H54 (cell line): Measurements from ENCODE around the gene HTR6.
"Not testable (repeated sequence)": the region's sequence is repeated elsewhere in the genome, so short reads cannot be mapped to it uniquely, and the experiment has no call there.

ENCODE experiments used
- DNase-seq: peaks from one replicate; pipeline ENCODE4 v3.0.0; 2011; ENCODE audit warnings: low spot score, mixed read lengths; ENCODE audit not compliant: insufficient read length
- FAIRE-seq: peaks from 3 replicates; lab custom pipeline; 2011; peaks lifted over from hg19 to GRCh38; lab: Jason Lieb, UNC
- POLR2A ChIP-seq: IDR thresholded peaks from 2 replicates; pipeline ENCODE4 v1.6.1; 2011; ENCODE audit warnings: low read depth, mild to moderate bottlenecking, low read length

The HTR6 gene

DNA sequence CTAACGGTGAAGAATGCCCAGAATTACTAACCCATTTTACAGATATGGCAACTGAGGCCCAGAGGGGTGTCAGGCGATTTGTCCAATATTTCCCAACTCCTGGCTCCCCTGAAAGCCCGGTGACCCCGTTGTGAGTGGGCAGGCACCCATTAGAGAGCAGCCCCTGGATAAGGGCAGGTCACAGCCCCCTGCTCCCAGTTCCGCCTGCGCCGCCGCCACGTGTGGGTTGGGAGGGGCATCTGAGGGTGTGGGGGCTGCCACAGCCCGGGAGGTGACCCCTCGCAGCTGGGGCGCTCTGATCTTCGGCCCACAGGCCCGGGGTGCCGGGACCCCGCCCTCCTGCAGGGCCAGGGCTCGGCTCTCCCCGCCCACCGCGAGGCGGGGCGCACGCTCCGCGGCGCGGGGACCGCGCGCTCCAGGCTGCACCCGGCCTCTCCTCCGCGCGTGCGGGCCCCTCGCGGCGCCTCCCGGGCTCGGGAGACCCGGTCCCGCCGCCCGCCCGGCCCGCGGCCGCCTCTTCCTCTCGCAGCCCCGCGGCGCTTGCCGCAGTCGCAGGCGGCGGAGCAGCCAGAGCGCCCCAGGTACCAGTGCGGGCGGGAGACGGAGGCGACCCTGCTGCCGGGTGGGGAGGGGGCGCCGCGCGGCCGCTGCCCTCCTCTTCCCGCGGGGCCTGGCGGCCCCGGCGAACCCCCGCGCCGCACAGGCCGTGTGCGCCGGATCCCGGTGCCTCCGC, at the start of gene HTR6:
HTR6 (plus strand) TSS at position 423 of the 733 bp plus-strand sequence. CDS start 879 bp downstream, outside the sequence.
- FAIRE-seq (no peak), DNase-seq (no peak)
- TF ChIP-seq POLR2A: no peak

DNA sequence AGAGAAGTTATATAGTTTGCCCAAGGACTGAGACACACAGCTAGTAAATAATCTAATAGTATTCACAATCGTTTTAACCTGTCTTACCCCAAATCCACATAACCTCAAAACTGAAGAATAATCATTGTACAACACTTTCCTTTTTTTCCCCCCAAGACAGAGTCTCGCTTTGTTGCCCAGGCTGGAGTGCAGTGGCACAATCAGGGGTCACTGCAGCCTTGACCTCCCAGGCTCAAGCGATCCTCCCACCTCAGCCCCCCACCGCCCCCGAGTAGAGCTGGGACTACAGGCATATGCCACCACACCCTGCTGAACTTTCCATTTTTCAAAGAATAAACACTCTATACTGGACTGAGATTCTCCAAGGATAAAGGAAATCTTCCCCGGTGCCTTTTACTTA, 49.2 kb upstream of the HTR6 start:
- no peak for FAIRE-seq
- no peak for DNase-seq
- TF ChIP-seq POLR2A: no peak

DNA sequence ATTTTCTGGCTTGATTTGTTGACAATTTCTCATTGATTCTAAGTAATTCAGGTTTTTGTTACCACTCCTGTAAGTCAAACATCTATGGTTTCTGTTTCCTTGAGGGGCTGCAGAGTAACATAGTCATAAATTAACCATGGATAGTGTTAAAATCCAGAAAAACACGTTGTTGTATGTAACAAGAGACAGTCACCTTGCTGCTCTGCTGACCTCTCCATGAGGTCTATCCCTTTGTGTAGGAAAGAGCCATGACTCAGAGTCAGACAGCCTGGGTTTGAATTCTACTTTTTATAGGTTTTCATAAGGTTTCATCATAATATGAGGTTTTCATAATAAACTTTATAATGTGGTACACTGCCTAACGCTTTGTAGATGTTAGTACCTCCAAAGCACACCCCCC, 48.2 kb upstream of the HTR6 start:
- no peak for DNase-seq
- no peak for TF ChIP-seq POLR2A
- FAIRE-seq: no peak

DNA sequence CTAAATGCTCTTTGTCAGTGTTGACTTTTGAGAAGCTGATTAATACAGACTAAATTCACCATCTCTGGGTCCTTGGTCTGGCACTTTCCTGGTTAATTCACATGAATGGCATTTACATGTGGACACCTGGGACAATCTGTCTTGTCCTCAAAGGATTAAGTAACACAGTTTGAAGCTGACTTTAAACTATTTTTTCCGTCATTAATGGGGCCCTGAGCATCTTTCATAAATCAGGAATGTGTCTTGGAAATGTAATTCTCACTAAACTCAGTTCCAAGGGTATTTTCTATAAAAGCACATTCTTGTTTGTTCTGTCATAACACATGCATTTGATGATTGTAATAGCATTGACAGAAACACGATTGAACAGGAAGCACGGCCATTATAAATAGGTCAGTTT, 47.3 kb upstream of the HTR6 start:
- no peak for TF ChIP-seq POLR2A
- FAIRE-seq: no peak
- no peak for DNase-seq

DNA sequence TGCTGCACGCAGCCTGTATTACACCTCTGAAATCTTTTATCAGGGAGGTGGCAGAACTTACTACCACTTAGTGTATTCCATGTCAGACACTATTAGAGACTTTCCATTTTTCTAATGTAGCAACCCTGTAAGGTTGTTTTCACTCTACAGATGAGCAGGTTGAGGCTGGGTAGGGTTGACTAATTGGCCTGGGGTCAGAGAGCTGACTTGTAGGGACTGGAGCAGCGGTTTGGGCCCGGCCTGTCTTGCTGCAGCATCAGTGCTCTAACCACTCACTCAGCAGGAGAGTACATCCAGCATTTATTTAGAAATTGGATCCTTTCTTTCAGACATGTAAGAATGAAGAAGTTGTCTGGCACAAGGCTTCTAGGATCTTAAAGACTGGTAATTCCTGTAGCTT, 46.2 kb upstream of the HTR6 start:
- DNase-seq (no peak), FAIRE-seq (no peak)
- no peak for TF ChIP-seq POLR2A

DNA sequence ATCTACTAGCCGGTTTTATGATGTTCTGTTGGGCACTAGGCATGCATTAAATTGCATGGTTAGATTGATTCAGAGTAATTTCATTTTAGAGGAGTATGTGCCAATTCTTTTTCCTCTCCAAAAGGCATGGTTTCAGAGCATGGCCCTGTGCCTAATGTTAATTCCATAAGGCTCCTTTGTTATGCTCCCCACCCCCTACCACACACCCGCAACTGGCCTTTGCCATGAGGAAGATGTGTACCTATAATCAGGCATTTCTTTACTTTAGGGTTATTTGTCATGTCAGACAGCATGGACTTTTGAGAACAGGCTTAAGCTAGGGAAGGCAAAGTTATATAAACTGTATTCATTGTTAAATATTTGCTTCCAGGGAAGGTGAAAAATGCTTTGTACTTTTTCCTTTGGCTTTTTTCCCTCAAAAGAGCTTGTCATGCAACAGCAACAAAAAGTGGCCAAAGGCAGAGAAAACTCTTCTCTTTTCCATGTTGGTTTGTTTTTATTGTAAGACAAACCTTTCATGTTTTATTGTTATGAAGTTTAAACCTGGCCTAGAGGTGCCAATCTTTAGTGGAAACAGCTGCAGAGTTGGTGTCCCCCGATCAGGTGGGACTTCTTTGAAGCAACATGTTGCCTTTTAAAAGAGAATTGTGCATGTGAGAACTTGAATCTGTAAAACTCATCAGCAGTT, 44.8 kb upstream of the HTR6 start:
- DNase-seq: no peak
- FAIRE-seq: no peak
- TF ChIP-seq POLR2A: no peak

DNA sequence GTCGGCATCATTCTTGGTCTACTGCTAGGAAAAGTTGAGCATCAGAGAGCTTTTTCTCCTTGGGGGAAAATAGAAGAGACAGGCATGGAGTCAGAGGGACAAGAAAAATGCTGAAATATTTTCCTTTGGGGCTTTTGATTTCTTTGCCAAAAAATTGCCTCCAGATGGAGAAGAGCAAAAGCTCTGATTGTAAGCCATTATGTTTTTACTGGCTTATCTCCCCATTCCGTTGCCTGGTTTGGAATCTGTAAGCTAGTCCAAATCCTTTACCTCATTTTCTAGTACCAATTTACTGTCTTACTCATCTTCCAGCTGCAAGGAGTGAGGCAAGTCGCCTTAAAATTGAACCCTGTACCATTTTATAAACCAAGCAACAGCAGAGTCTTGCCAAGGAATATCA, 43.9 kb upstream of the HTR6 start:
- TF ChIP-seq POLR2A: no peak
- DNase-seq (no peak), FAIRE-seq (no peak)

DNA sequence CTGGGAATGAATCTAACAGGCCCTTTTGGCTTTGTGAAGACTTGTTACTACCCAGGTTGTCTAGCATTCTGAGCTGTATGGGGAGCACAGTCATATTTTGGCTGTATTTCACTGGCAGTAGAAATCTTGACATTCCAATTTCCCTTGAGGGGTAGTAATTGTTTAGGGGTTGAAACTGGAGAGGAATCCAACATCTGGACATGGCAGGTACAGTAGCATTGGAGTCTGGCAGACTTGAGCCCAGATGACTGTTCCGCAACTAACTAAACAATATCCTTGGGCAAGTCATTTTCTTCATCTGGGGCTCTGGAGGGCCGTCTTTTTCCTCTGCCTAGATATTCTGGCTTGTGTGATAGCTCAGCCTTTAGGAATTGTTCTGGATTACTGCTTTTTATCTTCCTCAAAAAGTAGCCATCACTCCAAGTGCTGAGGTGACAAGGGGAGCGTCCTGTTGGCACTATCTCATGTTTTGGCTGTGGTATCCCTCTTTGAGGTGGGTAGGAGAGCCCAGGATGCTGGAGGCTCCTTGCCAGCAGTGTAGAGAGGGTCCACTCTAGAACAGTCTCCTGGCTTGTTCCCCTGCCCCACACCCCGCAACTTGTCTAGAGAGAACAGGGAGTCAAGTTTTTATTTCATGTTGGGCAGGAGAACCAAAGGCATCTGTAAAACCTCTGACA, 43.3 kb upstream of the HTR6 start:
- no peak for TF ChIP-seq POLR2A
- FAIRE-seq (no peak), DNase-seq (no peak)

DNA sequence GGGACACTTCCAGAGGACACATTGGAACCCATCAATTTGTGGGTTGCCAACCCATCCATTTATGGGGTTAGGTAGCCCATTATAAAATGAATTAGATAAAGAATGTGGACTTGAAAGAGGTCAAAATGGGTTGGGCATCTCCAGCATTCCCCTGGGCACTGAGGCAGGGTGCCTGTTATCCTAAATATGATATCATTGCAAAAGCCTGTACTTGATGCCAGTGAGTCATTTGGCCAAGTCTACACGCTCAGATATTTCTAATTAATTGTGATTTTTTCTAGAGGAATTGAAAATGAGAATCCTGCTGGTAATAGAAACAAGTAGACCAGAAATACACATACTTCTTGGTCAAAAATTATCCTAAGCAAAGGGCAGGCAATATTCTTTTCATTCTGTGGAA, 42.5 kb upstream of the HTR6 start:
- no peak for FAIRE-seq
- TF ChIP-seq POLR2A: no peak
- DNase-seq: no peak

DNA sequence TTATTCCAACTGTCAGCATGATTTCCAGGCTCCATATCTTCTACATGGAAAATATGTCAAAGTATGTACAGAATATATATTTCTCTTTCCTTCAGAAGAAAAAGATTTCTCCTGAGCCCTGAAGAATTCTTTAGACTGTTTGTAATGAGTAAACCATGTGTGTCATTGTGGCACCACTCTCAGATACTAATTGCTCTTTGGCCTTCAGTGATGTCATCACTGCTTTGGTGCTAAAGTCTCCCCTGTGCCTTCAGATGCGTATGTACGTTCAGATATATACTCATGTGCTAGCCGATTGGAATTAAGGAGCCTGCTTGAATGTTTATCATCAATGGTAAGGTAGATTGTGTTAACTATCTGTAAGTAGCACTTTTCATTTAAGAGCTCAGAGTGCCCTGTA, 41.2 kb upstream of the HTR6 start:
- no peak for DNase-seq
- FAIRE-seq: no peak
- TF ChIP-seq POLR2A: no peak

DNA sequence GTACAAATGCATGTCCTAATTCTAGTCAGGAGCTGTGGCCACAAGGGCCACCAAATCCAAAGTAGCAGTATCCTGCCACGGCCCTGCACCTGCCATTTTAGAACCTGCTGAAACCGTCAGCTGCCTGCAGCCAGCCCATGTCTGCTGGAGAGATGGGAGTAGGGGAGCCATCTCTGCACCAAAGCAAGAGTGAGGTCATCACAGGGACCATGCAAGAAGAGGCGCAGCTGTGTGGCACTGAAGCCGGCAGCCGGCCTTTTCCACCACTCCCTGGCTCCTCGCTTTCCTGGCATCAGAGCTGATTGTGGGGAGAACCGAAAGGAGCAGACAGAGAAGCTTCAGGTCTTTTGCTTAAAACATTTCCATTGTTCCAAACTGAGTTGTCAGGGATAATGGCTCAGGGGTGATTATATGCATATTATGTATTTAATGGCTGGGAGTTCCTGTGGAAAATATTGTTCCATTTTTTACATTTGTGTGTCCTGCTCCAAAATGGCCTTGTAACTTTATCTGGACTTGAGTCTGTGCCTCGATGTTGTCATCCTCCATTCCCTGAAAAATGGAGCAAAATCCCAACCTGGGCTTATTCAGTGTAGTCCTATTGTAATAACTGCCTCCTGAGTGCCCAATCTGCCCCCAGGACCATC, 39.3 kb upstream of the HTR6 start:
- no peak for DNase-seq
- FAIRE-seq: no peak
- TF ChIP-seq POLR2A: no peak

DNA sequence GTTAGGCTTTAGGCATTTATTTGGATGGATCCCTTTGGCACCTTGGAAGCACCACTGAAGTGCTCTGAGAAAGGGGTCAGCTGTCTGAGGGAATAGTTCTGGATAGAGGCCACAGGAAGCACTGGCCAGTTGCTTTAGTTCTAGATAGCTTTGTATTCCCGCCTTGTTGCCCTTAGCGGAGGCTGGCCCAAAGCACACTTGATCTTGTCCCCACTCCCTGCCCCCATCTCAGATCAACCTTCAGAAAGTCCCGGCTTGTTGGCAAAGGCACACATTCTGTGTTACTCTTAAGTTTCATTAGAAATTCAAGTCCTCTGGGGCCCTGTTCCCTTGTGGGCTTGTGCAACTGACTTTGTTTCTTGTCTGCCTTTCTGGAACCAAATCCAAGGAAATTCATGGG, 35.8 kb upstream of the HTR6 start:
- TF ChIP-seq POLR2A: no peak
- DNase-seq (no peak), FAIRE-seq (no peak)

DNA sequence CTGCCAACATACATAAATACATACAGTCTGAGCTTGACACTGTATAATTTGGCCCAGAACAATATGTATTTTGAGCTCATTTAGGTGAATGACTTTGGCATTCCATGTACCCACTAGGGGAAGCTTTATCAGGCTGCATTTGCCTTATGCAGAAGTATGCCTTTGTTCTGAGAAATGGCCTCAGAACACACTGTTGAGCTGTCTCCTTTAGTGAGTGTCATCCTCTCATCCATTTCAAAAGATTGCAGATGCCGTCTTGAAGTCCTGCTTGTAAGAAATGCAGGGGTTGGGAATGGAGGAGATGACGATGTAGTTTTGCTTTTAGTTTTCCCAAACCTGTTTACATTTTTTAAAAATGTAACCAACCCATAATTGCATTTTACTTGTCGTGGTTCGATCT, 35.3 kb upstream of the HTR6 start:
- TF ChIP-seq POLR2A: no peak
- DNase-seq (no peak), FAIRE-seq (no peak)

DNA sequence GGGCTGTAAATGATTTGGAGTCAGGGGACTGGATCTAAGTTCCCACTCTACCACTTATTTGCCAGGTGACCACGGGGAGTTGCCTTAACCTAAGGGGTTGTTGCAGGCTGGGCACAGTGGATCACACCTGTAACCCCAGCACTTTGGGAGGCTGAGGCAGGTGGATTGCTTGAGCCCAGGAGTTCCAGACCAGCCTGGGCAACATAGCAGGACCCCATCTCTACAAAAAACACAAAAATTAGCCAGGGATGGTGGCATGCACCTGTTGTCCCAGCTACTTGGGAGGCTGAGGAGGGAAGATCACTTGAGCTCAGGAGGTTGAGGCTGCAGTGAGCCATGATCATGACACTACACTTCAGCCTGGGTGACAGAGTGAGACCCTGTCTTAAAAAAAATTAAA, 34.5 kb upstream of the HTR6 start:
- FAIRE-seq, DNase-seq: not testable (repeated sequence)
